GM12864 (cell line): ENCODE measurements around the gene KCNQ1.

Experiments
- DNase-seq: peaks from one replicate; pipeline ENCODE4 v3.0.0-alpha.2; 2011; ENCODE audit warnings: low read depth
- H3K4me3 ChIP-seq: 2 replicates; pipeline ENCODE4 v1.5.1; 2011; ENCODE audit warnings: mild to moderate bottlenecking, low read depth, low read length, control low read depth
- CTCF ChIP-seq: IDR thresholded peaks from 2 replicates; pipeline ENCODE4 v1.5.1; 2011; ENCODE audit warnings: low read depth, mild to moderate bottlenecking, moderate library complexity, low read length, control low read depth, inconsistent platforms; ENCODE audit errors: missing control alignments

KCNQ1 gene

GRCh38 chr11:2803186-2804091, 358.6 kb downstream of the KCNQ1 start:
- DNase-seq = no peak
- TF ChIP-seq CTCF = no peak
- H3K4me3 ChIP-seq = no peak overlapping the region

- DNase-seq = no peak
- TF ChIP-seq CTCF = no peak
- no peak overlapping the region for H3K4me3 ChIP-seq
Measured at GRCh38 chr11:2804189-2804588, 359.4 kb downstream of the KCNQ1 start.

GRCh38 chr11:2804701-2805387, 360.0 kb downstream of the KCNQ1 start:
- H3K4me3 ChIP-seq = no peak overlapping the region
- no peak for TF ChIP-seq CTCF
- DNase-seq = no peak

GRCh38 chr11:2805388-2806056, 360.7 kb downstream of the KCNQ1 start:
- TF ChIP-seq CTCF = no peak
- no peak overlapping the region for H3K4me3 ChIP-seq
- no peak for DNase-seq

GRCh38 chr11:2806351-2807024, 361.7 kb downstream of the KCNQ1 start:
- no peak overlapping the region for H3K4me3 ChIP-seq
- no peak for DNase-seq
- no peak for TF ChIP-seq CTCF

- H3K4me3 ChIP-seq = no peak overlapping the region
- TF ChIP-seq CTCF = no peak
- DNase-seq = no peak
Measured at GRCh38 chr11:2807025-2807681, 362.3 kb downstream of the KCNQ1 start.
